Purkinje cell (primary cell): Measurements from ENCODE around the gene NOS2. TPM values are rescaled to one million over a fixed set of nuclear protein-coding genes. Genes with fewer than 3 reads are reported as not detected.

ENCODE experiments used
- polyA plus RNA-seq: library from polyadenylated mRNA; unstranded; fragments of >200 nt; fragmentation: Nextera tagmentation; gene quantifications from 2 replicates; pipeline ENCODE4 v1.2.1, GENCODE V29; 2014

Gene NOS2
- polyA plus RNA-seq: not detected in 2 replicates

DNA sequence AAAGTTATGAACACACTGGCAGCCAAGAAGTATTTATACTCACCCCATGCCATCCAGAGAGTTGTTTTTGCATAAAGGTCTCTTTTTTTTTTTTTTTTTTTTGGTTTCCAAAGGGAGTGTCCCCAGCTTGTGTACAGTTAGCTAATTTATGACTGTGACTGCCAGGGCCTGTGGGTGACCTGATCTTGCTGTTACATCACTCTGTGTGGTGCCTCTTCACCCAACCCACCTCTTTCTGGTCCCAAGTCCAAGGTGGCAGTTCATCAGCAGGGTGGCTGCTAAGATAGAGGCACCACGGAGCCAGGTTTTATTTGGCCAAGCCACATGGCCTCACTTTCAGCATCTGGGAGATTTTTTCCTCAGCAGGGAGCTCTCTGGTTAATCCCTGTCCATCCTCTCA is at the start of gene NOS2:
Gene NOS2 (minus strand): TSS at position 8 of the 400 bp plus-strand sequence. CDS start 1,720 bp downstream, outside the sequence.

Other genes with a start within 250 kb of the NOS2 start
- 0.97 TPM in 1 of 2 replicates, not detected in the other for gene LGALS9, start 169.3 kb downstream of the NOS2 start, polyA plus RNA-seq
- 4.9 and 15.7 TPM in 2 replicates for gene LYRM9, start 92.8 kb upstream of the NOS2 start, polyA plus RNA-seq
- 61.1 and 62.6 TPM in 2 replicates for gene NLK, start 242.1 kb upstream of the NOS2 start, polyA plus RNA-seq